Measurements from ENCODE around the gene TMEM108.

Gene TMEM108

GRCh38 chr3:133168025-133168401 is 129.8 kb downstream of the TMEM108 start:
- DNase-seq = no peak

GRCh38 chr3:133169331-133170068 is 131.3 kb downstream of the TMEM108 start:
- DNase-seq = no peak

DNA sequence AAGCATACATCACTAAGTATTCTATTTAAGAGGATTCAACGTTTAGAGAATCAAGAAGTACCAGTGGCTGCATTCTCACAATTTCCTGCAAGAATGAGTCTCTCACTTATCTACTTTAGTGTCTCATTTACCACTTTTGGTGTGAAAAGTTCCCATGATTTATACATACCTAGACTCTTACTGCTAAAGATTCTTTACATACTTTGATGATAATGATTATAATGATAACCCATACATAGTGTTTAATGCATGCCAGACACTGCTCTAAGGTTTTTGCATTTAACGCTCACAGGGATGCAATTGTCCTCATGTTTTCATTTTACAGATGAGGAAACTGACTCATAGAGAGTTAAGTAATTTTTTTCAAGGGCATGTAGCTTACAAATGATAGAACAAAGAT is 133.6 kb downstream of the TMEM108 start:
- DNase-seq = no peak

GRCh38 chr3:133181392-133182150 is 143.4 kb downstream of the TMEM108 start:
- DNase-seq = no peak

GRCh38 chr3:133187870-133188379 is 149.7 kb downstream of the TMEM108 start:
- no peak for DNase-seq

DNA sequence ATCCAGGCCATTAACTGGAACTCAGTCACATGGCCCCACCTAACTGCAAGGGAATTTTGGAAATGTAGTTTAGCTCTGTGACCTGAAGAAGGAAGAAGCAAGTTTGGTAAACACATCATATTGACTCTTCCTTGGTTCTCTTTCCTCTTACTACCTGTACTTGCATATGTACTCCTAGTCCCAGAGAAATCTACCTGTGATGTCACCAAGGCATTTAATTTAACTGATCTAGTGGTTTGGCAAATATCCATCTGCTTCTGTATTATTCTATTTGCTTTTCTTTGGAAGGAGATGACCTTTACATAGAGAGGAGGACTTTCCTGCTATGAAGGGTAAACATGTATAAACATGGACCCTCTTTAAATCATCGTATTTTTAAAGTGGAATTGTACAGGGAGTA is 150.8 kb downstream of the TMEM108 start:
- DNase-seq = no peak

GRCh38 chr3:133189893-133190292 is 151.7 kb downstream of the TMEM108 start:
- no peak for DNase-seq

DNA sequence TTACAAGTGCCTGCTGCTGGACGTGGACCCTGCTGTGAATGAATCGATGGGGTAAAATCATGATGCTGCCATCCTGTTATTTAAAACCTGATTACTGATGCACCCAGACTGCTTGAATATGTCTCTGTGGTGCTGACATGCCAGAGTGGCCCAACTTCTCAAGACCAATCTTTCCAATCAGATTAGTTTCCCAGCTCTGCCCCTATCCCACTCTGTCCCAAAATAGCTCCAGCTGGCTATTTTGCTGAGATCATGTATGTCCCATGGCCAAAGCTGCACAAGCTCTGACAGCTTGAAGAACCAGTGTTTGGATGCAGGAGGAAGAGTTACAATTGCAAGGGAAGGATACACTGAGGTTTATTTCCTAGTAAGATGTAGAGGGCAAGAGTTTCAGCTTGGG is 153.6 kb downstream of the TMEM108 start:
- no peak for DNase-seq

DNA sequence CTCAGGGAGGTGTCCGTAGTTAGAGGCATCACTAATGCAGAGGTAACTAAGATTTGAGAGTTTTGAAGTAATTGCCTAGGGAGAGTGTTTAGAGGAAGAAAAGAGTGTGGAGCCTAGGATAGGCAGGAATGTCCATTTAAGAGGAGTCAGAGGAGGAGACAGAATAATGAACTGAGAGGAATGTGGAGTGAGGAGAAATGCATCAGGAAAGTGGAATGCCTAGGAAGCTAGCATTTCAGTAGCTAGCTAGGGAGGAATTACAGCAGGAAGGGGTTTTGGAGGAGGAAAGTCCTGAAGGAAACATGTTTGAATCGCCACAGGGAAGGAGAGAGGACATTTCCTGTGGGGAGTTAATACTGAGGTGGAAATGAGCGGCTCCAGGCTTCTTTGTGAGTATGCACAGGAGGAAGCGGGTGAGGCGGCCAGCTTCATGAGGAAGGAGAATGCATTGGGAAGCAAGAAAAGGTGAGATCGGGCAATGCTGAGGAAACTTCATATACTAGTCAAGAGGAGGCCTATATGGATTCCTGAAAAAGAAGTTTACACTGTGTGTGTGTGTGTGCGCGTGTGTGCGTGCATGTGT is 154.3 kb downstream of the TMEM108 start:
- no peak for DNase-seq

DNA sequence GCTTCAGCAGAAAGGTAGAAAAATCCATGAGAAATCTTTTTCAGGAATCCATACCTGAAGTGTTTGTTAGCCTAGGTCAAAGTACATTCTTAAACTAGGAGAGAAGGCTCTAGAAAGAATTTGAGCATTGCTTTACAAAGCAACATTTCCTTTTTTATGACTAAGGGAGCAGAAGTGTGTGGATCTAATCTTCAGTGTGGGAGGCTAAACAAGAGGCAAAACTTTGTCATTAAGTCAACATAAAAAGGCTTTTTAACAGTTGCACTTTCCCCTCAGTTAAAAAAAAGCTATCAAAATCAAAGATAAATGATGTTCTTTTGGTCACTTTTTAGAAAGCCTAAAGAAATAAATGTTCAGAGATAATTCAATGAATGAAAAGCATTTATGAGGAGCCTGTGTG is 154.8 kb downstream of the TMEM108 start:
- no peak for DNase-seq

- no peak for DNase-seq
Observed at GRCh38 chr3:133196527-133196926, 158.3 kb downstream of the TMEM108 start.

GRCh38 chr3:133197619-133198018 is 159.4 kb downstream of the TMEM108 start:
- no peak for DNase-seq

GRCh38 chr3:133206921-133207320 is 168.7 kb downstream of the TMEM108 start:
- DNase-seq = no peak

GRCh38 chr3:133208184-133208583 is 170.0 kb downstream of the TMEM108 start:
- no peak for DNase-seq

DNA sequence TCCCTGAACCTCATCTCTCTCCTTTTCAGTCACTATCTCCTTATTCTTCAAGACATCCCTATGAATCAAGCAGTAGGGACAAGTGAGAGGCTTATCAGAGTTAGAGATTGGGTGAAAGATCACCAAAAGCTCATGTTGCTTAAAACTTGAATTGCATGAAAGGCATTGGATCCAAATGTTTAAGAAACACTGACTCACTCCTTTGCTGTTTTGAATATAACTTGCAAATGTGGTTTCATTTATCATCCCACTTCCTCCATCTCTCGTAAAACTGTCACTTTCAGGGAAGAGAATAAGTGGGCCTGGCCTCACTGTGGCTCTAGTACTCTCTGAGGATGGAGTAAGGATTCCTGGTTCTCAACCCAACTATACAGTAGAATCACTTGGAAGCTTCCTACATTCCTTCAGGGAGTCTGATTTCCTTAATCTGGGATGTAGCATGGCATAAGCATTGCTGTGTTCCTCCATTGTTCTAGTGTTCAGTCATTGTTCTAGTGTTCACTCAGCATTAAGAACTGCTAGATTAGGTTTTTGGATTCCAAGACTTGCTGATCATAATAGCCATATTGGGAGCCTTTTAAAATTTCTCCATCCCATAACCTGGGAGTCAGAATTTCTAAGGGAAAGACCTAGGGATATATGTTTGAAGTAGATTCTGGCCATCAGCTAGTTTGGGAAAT is 171.8 kb downstream of the TMEM108 start:
- no peak for DNase-seq

DNA sequence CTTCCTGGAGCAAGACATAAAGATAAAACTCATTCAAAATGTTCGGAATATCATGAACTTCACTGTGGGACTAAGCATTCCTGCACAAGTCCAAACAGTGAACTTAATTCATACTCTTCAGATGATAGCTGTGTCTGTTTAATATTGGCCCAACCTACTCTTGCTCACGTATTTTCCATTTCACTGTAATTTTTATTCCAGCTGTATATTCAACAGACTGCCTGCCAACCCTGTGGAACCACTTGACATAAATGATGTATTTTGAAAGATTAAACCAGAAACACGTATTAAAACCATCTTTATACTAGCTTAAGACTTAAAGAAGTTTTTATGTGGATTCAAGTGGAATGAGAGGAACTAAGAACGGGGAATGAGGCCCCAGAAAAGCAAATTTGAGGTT is 172.5 kb downstream of the TMEM108 start:
- DNase-seq = no peak

DNA sequence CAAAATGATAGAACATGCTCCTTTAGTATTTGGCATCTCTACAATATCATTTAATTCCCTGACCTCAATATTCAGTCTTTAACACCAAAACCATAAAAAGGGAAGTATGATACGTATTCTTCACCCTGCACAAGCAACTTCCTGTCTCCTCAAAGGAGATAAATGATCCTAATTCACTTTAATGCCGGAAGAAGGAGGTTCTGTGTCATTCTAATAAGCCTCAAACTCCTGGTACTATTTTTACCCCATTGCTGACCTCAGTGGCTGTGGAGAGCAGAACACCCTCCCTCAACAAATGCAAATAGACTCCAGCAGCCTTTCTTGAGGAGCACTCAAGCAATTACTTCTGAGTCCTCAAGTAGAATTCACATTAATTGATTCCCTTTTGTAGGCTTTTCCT is 173.3 kb downstream of the TMEM108 start:
- no peak for DNase-seq

- DNase-seq = no peak
Observed at GRCh38 chr3:133211856-133212255, 173.7 kb downstream of the TMEM108 start.

- DNase-seq = no peak
Observed at GRCh38 chr3:133213937-133214336, 175.7 kb downstream of the TMEM108 start.

DNA sequence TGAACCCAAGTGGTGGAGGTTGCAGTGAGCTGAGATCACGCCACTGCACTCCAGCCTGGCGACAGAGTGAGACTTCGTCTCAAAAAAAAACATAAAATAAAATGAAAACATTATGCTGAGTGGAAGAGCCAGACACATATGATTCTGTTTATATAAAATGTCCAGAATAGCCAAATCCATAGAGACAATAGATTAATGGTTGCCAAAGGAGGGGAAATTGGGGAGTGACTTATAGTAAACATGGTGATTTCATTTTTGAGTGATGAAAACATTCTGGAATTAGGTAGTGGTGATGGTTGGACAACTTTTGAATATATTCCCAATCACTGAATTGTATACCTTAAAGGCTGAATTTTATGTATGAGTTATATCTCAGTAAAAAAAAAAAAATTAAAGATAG is 189.6 kb downstream of the TMEM108 start:
- no peak for DNase-seq

- DNase-seq = no peak
Observed at GRCh38 chr3:133230195-133230594, 192.0 kb downstream of the TMEM108 start.

DNA sequence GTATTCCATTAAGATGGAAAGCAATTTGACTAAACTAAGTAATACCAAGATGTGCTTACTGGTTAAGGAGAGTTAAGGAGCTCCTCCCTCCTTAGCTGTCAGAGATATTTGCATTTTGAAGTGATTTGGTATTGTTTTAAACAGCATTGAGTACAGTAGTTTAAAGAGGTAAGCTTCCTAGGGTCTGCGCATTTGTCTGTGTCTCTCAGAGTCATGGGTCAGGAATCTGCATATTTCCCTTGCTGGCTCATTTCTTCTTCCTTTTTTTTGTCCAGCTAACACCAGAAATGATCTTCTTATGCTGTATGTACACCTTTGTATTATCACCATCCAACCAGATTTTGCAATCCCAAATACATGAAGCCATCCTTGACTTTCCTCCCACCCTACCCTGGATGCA is 198.7 kb downstream of the TMEM108 start:
- DNase-seq = no peak

GRCh38 chr3:133237380-133237779 is 199.2 kb downstream of the TMEM108 start:
- no peak for DNase-seq

Measured in activated CD8-positive, alpha-beta memory T cell treated with anti-CD3 and anti-CD28 coated beads for 24 hours (primary cell).